ENCODE measurements around the gene DEFB118.
"Not testable (repeated sequence)": the region's sequence is repeated elsewhere in the genome, so short reads cannot be mapped to it uniquely, and the experiment has no call there.

The DEFB118 gene

GRCh38 chr20:31368301-31368700, at the start of gene DEFB118:
Gene DEFB118, plus strand, starts transcription at chr20:31368601. Its CDS starts 50 bp downstream, at chr20:31368651.
- no peak for DNase-seq

- DNase-seq = no peak
These were observed 45.9 kb upstream of the DEFB118 start for GRCh38 chr20:31322504-31322903.

GRCh38 chr20:31330893-31331292, 37.5 kb upstream of the DEFB118 start:
- no peak for DNase-seq

- DNase-seq = no peak
These were observed 26.9 kb upstream of the DEFB118 start for GRCh38 chr20:31341470-31341869.

- DNase-seq = no peak
These were observed 12.4 kb upstream of the DEFB118 start for GRCh38 chr20:31355981-31356380.

- no peak for DNase-seq
These were observed 5.1 kb upstream of the DEFB118 start for GRCh38 chr20:31363295-31363694.

- DNase-seq = not testable (repeated sequence)
These were observed 4.1 kb upstream of the DEFB118 start for GRCh38 chr20:31364272-31364671.

GRCh38 chr20:31374346-31374745, 5.9 kb downstream of the DEFB118 start:
- DNase-seq = no peak

- DNase-seq = no peak
These were observed 22.1 kb downstream of the DEFB118 start, which contains the start of gene DEFB119 for GRCh38 chr20:31390490-31390889. Gene DEFB119, minus strand, starts transcription at chr20:31390590. Its CDS starts 107 bp downstream, at chr20:31390483.

- DNase-seq = no peak
These were observed 24.4 kb downstream of the DEFB118 start for GRCh38 chr20:31392836-31393235.

- DNase-seq = no peak
These were observed 26.5 kb downstream of the DEFB118 start for GRCh38 chr20:31394900-31395299.

- DNase-seq = no peak
These were observed 35.5 kb downstream of the DEFB118 start for GRCh38 chr20:31403886-31404285.

GRCh38 chr20:31406115-31406514, 37.7 kb downstream of the DEFB118 start, which contains the start of gene DEFB121:
Gene DEFB121, minus strand, starts transcription at chr20:31406215. Its CDS starts 63 bp downstream, at chr20:31406152.
- no peak for DNase-seq

- DNase-seq = no peak
These were observed 41.6 kb downstream of the DEFB118 start for GRCh38 chr20:31410011-31410410.

GRCh38 chr20:31414381-31414780, 46.0 kb downstream of the DEFB118 start:
- DNase-seq = no peak

GRCh38 chr20:31415653-31416052, 47.3 kb downstream of the DEFB118 start:
- DNase-seq = no peak

- DNase-seq = no peak
These were observed 49.9 kb downstream of the DEFB118 start for GRCh38 chr20:31418307-31418706.
